Measurements from ENCODE around the gene LRRC74B.
"Not testable (repeated sequence)": the region's sequence is repeated elsewhere in the genome, so short reads cannot be mapped to it uniquely, and the experiment has no call there.

The LRRC74B gene

GRCh38 chr22:21045585-21046294, at the start of gene LRRC74B:
Gene LRRC74B (plus strand): TSS chr22:21045946. CDS start chr22:21045987, 41 bp downstream.
- DNase-seq (ENCODE audit: low spot score) = peak; percentile 83

DNA sequence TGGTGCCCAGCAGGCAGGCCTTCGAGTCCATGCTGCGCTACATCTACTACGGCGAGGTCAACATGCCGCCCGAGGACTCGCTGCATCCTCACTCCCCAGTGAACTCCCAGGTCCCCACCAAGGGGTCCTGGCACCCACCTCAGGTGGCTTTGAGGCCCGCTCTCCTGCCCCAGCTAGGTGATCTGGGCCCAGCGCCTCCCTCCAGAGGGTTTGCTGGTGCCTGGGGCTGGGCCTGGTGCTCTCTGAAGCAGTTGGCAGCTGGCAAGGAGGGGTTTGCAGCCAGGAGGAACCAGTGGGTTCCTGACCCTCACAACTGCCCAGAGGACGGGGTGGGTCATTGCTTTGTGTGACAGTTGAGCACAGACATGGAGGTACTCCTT, 49.7 kb upstream of the LRRC74B start:
- no peak for DNase-seq (ENCODE audit: low spot score)

DNA sequence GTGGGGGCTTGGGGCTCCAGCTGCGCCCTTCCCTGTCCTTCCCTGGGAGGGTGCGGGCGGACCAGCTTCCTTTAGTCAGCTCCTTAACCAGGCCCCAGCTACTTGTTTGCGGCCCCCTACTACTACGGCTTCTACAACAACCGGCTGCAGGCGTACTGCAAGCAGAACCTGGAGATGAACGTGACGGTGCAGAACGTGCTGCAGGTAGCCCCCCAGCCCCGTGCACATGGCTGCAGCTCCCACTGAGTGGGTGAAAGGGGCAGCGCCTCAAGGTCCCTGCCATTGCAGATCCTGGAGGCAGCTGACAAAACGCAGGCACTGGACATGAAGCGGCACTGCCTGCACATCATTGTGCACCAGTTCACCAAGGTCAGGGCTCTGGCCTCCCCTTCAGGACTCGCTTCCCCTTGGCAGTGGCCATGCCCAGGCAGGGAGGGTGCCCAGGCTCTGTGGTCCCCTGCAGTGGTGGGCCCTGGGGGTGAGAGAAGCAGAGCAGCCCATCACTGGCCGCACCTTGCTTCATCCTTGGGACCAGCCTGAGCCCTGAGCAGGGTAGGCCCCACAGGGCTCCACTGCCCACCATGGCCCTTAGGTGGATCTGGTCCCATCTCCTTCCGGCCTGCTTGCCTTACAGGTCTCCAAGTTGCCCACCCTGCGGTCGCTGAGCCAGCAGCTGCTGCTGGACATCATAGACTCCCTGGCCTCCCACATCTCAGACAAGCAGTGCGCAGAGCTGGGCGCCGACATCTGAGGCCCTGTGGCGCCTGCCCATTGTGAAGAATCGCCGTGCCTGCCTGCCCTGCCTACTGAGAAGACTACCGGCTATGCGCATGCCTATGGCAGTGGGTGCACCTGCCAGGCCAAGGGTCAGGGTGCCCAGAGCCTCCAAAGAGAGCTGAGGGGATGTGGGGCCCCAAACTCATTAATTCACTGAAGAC, 48.9 kb upstream of the LRRC74B start:
- DNase-seq (ENCODE audit: low spot score) = no peak

DNA sequence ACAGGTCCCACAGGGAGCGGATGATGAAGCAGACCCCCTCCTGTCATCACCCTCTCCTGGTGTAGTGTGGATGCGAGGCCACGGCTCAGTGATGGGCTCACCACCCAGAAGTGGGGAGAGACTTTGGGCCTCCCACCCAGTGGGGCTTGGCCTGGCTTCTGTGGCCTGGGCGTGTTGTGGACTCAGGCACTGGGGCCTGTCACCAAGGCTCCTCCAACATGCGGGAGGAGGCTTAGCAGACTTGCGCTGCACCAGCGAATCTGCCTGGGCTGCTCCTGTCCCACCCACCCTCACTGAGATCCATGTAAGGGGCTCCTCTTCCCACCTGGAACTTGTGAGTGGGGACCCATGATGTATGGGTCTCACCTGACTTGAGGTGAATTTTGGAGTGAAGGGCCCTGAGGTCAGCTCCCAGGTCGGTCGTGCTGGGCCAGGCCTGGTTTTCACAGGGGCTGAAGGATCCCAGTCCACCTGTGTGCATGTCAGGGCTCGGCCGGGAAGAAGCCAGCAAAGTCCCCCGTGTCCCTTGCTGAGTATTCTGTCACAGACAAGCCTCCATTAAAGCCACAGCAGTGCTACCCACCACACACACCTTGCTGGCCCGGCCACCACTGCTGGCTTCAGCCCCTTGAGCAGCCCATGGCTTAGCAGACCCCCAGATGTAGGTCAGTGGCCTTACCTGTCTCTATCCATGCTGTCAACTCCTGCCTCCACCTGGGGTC, 48.0 kb upstream of the LRRC74B start:
- DNase-seq (ENCODE audit: low spot score) = no peak

- no peak for DNase-seq (ENCODE audit: low spot score)
Measured at GRCh38 chr22:20998411-20999336, 47.1 kb upstream of the LRRC74B start.

DNA sequence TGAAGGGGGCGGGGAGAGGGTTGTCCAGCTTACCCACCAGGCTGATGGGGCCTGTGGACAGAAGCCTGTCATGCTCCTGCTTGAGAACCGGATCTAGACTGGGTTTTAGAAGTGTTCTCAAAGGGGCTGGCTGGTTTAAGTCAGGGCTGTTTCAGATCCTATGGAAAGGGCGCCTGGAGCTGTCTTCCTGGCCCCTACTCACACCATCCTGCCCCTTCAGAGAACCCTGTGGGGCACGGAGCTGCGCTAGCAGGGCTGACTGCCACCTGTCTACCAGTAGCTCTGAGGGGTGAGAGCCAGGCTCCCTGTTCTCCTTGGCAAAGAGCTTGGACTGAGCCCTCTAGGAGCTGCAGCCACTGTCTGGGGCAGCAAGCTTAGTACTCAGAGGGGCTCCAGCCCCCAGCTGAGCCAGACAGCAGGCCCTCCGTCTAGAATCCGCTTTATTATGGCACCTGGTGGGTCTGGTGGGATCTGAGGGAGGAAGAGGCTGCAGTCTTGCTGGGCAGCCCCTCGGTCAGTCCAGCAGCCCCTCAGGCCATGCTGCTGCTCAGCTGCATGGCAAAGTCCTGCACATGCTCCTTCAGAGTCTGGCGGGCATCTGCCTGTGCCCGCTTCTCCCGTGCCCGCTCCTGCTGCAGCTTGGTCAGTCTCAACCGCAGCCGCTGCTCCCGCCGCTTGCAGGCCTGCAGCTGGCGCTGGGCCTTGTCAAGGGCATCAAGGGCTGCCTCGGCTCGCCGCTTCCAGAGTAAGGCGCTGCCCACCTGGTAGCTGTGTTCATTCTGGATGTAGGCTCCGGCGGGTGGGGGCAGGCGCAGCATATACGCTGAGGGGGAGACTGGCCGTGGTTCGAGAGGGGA, 46.2 kb upstream of the LRRC74B start:
- DNase-seq (ENCODE audit: low spot score) = no peak

DNA sequence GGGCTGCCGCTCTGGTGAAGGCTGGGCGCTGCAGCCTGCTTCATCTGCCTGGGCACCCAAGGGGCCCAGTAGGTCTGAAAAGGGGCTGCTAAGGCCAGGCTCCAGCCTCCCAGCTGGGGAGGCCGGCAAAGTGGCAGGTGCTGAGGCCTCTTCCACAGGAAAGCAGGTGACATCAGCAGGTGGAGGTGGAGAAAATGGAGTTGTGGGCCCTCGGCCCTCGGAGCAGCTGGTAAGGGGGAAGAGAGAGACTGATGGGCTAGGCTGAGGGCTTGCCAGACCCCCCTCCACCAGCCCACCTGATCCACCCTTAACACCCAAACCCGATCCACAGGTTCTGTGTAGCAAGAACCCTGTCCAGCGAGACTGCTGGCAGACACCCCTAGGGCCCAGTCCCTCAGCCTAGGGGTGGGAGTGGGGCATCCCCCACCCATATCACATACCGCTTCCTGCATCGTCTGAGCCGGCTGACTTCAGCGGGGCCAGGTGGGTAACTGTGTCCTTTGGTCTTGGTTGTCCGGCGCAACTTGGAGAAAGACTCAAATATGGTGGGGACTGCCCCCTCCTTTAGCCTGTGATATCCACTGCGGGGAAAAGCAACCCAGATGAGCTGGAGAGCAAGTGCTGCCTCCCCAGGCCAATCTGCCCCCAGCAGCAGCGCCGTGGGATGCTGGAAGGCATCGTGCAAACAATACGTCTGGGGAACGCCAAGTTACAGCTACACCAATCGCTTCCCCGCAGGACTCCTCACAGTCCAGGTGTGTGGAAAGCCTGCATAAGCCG, 45.3 kb upstream of the LRRC74B start:
- DNase-seq (ENCODE audit: low spot score) = no peak

DNA sequence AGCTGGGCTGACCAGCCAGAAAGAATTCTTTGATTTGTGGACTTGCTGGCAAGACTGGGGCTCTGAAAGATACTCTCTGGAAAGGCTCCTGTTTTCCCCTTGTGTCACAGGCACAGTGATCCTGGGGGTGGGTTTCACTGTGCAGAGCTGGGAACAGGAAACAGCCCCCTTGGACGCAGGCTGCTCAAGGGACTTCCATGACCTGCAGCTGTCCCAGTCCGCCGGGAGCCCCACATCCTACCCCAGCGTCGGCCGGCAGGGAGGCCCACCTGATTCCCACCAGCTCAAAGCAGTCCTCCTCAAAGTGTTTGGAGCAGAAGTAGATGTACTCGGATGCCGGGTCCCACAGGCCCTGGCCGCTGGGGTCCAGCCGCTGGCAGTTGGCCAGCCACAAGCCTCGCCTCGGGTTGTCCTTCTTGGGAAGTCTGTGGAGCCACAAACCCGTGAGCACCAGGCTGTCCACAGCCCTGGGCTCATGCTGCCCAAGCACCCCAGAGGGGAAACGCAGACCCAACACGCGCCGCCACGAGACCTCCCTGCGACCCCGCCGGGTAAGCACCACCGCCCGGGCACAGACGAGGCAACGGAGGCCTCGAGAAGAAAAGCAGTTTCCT, 44.7 kb upstream of the LRRC74B start:
- DNase-seq (ENCODE audit: low spot score) = no peak

DNA sequence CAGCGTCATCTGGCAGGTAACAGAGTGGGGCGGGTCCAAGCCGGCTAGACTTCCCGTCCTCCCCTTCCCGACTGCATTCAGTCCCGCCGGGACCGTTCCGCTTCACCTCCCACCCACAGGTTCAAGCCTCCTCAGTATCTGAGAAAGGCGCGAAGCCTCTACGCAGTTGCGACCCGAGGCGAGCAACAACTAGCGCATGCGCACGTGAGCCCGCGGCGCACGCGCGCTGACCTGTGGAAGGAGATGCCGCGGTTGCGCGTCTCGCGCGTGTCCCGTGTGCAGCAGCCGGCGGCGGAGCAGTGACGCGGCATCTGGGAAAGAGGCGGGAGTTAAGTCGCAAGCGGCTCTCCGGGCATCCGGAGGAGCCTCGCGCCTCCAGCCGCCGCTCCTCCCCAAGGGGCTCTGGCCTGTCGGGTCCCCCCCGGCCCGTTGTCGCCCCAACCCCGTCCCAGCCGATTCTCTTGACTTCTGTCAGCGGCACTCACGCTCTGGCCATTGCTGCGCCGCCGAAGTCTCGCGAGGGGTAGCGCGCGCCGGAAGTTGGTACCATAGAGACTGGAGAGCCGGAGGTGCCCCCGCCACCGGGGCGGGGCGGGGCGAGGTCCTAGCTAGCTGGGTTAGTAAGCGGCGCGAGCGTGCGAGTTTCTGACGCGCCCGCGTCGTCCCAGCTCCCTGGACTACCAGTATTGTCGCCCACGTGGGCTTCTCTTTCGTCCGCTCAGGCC, 44.0 kb upstream of the LRRC74B start, which contains the start of gene THAP7:
THAP7 (minus strand) TSS at position 518 of the 725 bp plus-strand sequence; CDS start at position 311, 207 bp downstream.
- DNase-seq (ENCODE audit: low spot score) = peak; percentile 96

DNA sequence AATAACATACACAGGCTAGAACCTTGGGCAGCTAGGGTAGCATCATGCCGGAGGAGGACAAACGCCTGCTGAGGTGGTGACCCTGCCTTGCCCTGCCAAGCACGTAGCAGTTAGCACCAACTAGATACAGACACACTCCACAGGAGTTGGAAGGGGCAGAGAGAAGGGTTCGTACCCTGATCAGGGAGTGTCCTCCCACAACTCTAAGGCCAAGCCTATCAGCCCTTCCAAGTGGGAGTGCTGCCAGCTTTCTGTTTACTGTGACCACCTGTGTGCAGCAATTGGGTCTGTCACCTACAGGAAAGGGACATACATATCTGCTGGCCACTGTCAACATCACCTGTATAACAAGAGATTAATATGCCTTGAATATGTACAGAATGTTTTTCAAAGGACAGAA, 42.0 kb upstream of the LRRC74B start:
- no peak for DNase-seq (ENCODE audit: low spot score)

- DNase-seq (ENCODE audit: low spot score) = not testable (repeated sequence)
Measured at GRCh38 chr22:21009208-21009607, 36.5 kb upstream of the LRRC74B start.

- DNase-seq (ENCODE audit: low spot score) = no peak
Measured at GRCh38 chr22:21009638-21010425, 35.9 kb upstream of the LRRC74B start.

DNA sequence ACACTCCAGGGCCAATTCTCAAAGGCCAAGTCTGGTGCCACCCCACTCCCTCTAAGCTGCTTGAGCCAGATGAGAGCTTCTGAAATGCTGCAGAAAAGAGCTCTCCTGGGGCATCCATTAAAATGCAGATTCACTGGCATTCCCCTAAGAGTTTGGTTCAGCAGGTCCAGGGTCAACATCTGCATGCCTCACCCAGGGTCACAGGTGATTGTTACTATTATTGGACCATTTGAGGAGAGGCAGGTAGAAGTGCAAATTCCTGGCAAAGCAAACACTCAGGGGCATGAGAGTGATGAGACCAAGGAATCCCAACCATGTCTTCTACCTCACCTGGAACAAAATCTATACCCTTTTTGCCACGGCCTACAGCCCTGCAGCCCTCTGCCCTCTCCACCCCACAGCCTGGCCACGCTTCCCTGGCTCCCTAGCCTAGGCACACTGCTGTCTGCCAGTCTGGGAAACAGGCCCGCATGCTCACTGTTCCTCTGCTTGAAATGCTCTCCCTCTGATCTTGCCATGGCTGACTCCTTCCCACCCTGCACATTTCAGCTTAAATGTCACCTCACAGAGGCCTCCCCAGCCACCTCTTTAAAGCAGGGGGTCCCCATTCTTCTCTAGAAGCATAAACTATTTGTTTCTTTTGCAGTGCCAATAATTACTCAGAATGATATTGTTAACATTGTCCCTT, 35.2 kb upstream of the LRRC74B start:
- DNase-seq (ENCODE audit: low spot score) = no peak

- no peak for DNase-seq (ENCODE audit: low spot score)
Measured at GRCh38 chr22:21012446-21013407, 33.0 kb upstream of the LRRC74B start.

DNA sequence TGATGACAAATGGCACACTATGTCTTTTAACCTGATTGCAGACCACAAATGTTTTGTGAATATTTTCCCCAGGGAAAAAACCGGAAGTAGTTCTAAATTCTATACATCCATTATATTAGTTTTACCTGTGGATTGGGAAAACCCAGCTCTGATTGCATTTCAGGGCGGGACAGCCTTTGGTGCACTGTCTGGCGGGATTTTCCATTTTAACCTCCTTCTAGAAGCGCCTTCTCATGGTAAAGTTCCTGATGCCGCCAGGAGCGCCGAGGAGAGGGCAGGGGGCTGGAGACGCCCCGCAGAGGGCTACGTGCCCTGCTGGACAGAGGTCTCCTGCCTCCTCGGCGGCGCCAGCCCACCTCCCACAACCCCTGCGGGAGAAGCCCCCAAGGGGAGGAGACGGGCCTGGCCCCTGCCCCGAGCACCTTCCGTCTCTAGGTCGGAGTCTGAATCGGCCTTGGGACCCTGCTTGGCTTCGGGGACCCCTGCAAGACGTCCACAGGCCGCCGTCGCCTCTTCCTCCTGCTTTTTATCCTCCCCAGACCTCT, 32.0 kb upstream of the LRRC74B start:
- DNase-seq (ENCODE audit: low spot score) = no peak
